WTC11 (cell line): Measurements from ENCODE around the gene MAML2. TPM values are rescaled to one million over a fixed set of nuclear protein-coding genes. Genes with fewer than 3 reads are reported as not detected.

Source experiments
- ATAC-seq: fragments of 200-7000 bp; cut with Tn5 transposase; 2 replicates; pipeline ENCODE4 v1.10.0; 2021; ENCODE audit warnings: mild to moderate bottlenecking, moderate library complexity
- CTCF ChIA-PET: fragments of 300-600 bp; sonication (Branson Sonifier 250); formaldehyde crosslinking; loops from one replicate; lab custom pipeline; 2021; ENCODE audit warnings: antibody characterized with exemption; lab: Charles Lee
- POLR2A ChIA-PET: fragments of 350-600 bp; sonication (Branson Sonifier 250); formaldehyde crosslinking; loops from one replicate; lab custom pipeline; 2021; ENCODE audit warnings: antibody characterized with exemption; lab: Charles Lee
- DNase-seq: peaks from one replicate; pipeline ENCODE4 v3.0.0; 2021; ENCODE audit warnings: low spot score
- H3K27ac Mint-ChIP-seq: 2 replicates; pipeline ENCODE4 v1.8.0; 2021; ENCODE audit warnings: mixed read lengths
- H3K27me3 Mint-ChIP-seq: 2 replicates; pipeline ENCODE4 v1.8.0; 2021; ENCODE audit warnings: low read depth, mild to moderate bottlenecking, moderate library complexity, mixed read lengths
- H3K36me3 Mint-ChIP-seq: 2 replicates; pipeline ENCODE4 v1.8.0; 2021; ENCODE audit warnings: mixed read lengths
- H3K4me1 Mint-ChIP-seq: 2 replicates; pipeline ENCODE4 v1.8.0; 2022; ENCODE audit warnings: mixed read lengths
- H3K4me3 Mint-ChIP-seq: 2 replicates; pipeline ENCODE4 v1.8.0; 2021; ENCODE audit warnings: mild to moderate bottlenecking, moderate library complexity, mixed read lengths
- H3K9me3 Mint-ChIP-seq: 2 replicates; pipeline ENCODE4 v1.8.0; 2021; ENCODE audit warnings: mixed read lengths
- AR ChIP-seq: fragments of 250-450 bp; sonication (Bioruptor Pico); IDR thresholded peaks from 2 replicates; pipeline ENCODE4 v1.9.0; 2021; ENCODE audit warnings: mild to moderate bottlenecking
- CREB1 ChIP-seq: sonication (generic); formaldehyde crosslinking; IDR thresholded peaks from 2 replicates; pipeline ENCODE4 v1.8.0; 2023; ENCODE audit warnings: mild to moderate bottlenecking, missing genetic modification reagents
- CTCF ChIP-seq: fragments of 200-600 bp; IDR thresholded peaks from 2 replicates; pipeline ENCODE4 v1.8.0; 2022; ENCODE audit warnings: antibody characterized with exemption
- GTF2I ChIP-seq: fragments of 250-450 bp; sonication (Bioruptor Pico); conservative IDR thresholded peaks from 2 replicates; pipeline ENCODE4 v1.4.0; 2021; ENCODE audit warnings: mild to moderate bottlenecking
- JAZF1 ChIP-seq: fragments of 250-450 bp; sonication (Bioruptor Pico); IDR thresholded peaks from 2 replicates; pipeline ENCODE4 v1.9.0; 2021; ENCODE audit warnings: moderate library complexity, mild to moderate bottlenecking, inconsistent platforms
- MAX ChIP-seq: sonication (generic); formaldehyde crosslinking; IDR thresholded peaks from 2 replicates; pipeline ENCODE4 v1.8.0; 2022; ENCODE audit warnings: mild to moderate bottlenecking, missing genetic modification reagents
- NFATC4 ChIP-seq: fragments of 250-450 bp; sonication (Bioruptor Pico); IDR thresholded peaks from 2 replicates; pipeline ENCODE4 v1.9.0; 2021; ENCODE audit warnings: mild to moderate bottlenecking
- OVOL2 ChIP-seq: fragments of 250-450 bp; sonication (Bioruptor Pico); IDR thresholded peaks from 2 replicates; pipeline ENCODE4 v1.9.0; 2021; ENCODE audit warnings: mild to moderate bottlenecking, borderline replicate concordance
- PREB ChIP-seq: sonication (generic); formaldehyde crosslinking; IDR thresholded peaks from 2 replicates; pipeline ENCODE4 v1.8.1; 2022; ENCODE audit warnings: mild to moderate bottlenecking, missing genetic modification reagents, moderate library complexity, borderline replicate concordance
- SMAD4 ChIP-seq: sonication (generic); formaldehyde crosslinking; IDR thresholded peaks from 2 replicates; pipeline ENCODE4 v1.8.0; 2022; ENCODE audit warnings: mild to moderate bottlenecking, missing genetic modification reagents
- SP1 ChIP-seq: sonication (generic); formaldehyde crosslinking; conservative IDR thresholded peaks from 2 replicates; pipeline ENCODE4 v1.8.1; 2022; ENCODE audit warnings: missing genetic modification reagents
- ZBTB43 ChIP-seq: sonication (generic); formaldehyde crosslinking; IDR thresholded peaks from 2 replicates; pipeline ENCODE4 v1.8.1; 2023; ENCODE audit warnings: mild to moderate bottlenecking, missing genetic modification reagents
- ZNF138 ChIP-seq: sonication (generic); formaldehyde crosslinking; conservative IDR thresholded peaks from 2 replicates; pipeline ENCODE4 v1.8.1; 2022; ENCODE audit warnings: mild to moderate bottlenecking, moderate library complexity, missing genetic modification reagents
- ZNF396 ChIP-seq: fragments of 250-450 bp; sonication (Bioruptor Pico); IDR thresholded peaks from 2 replicates; pipeline ENCODE4 v1.8.0; 2021; ENCODE audit warnings: mild to moderate bottlenecking, moderate library complexity, borderline replicate concordance
- ZNF532 ChIP-seq: fragments of 250-450 bp; sonication (Bioruptor Pico); IDR thresholded peaks from 2 replicates; pipeline ENCODE4 v1.9.0; 2021; ENCODE audit warnings: mild to moderate bottlenecking, borderline replicate concordance
- total RNA-seq: library from RNA; stranded (reverse); gene quantifications from 3 replicates; pipeline ENCODE4 v1.2.3, GENCODE V29; 2021

The MAML2 gene
- total RNA-seq, 1 experiment from 2014 or later: 8.1 TPM

GRCh38 chr11:96161307-96162089 lies 181.5 kb downstream of the MAML2 start (continued):
- no peak for TF ChIP-seq ZNF532

- TF ChIP-seq SMAD4 (CRISPR knock-in tag) (no peak), ZNF138 (CRISPR knock-in tag) (no peak), NFATC4 (CRISPR knock-in tag) (no peak), OVOL2 (CRISPR knock-in tag) (no peak), MAX (CRISPR knock-in tag) (no peak), ZBTB43 (CRISPR knock-in tag) (no peak), GTF2I (CRISPR knock-in tag) (no peak), ZNF532 (no peak), ZNF396 (CRISPR knock-in tag) (no peak)
- ATAC-seq (peak; percentile 27), DNase-seq (no peak)
- Mint-ChIP-seq H3K9me3 (no peaks in the 10 kb centered on the region), H3K27me3 (no peaks in the 10 kb centered on the region), H3K4me3 (no peak overlapping the region), H3K4me1 (peaks cover 52% of the 10 kb centered on the region), H3K27ac (peak overlapping the region; percentile 78), H3K36me3 (no peaks in the 10 kb centered on the region)
- POLR2A ChIA-PET: no interaction called here
- CTCF ChIA-PET: interaction anchor here (1.0 kb wide), 1 partner anchor 115 kb away, joined by 3 read pairs; no protein-coding TSS in a partner anchor
Observed at GRCh38 chr11:96160732-96161306, 182.2 kb downstream of the MAML2 start.

- Mint-ChIP-seq H3K4me1 (peaks cover 55% of the 10 kb centered on the region), H3K9me3 (no peaks in the 10 kb centered on the region), H3K4me3 (no peak overlapping the region), H3K27ac (peak overlapping the region; percentile 57; the same call in 1 of the 2 replicates), H3K36me3 (no peaks in the 10 kb centered on the region), H3K27me3 (no peaks in the 10 kb centered on the region)
- POLR2A ChIA-PET: no interaction called here
- DNase-seq (no peak), ATAC-seq (no peak)
- CTCF ChIA-PET: interaction anchor here (1.1 to 1.3 kb wide), 2 partner anchors 105 to 183 kb away, joined by 3 to 5 read pairs; partner anchors contain the start of gene MAML2
- TF ChIP-seq CTCF: no peak
- no peak for TF ChIP-seq SP1
- no peak for TF ChIP-seq AR (CRISPR knock-in tag)
- no peak for TF ChIP-seq JAZF1
- TF ChIP-seq CREB1 (CRISPR knock-in tag): no peak
- no peak for TF ChIP-seq PREB (CRISPR knock-in tag)
Observed at GRCh38 chr11:96159968-96160367, 183.0 kb downstream of the MAML2 start.
